HEK293 (cell line): ENCODE results near the gene FXYD3.
A peak's percentile ranks its signal among the peaks of the same experiment; 100 is the strongest.

Experiments
- CTCF ChIA-PET: fragments of 350-600 bp; formaldehyde crosslinking; extraction: SDS; loops from one replicate; lab custom pipeline; 2021; ENCODE audit warnings: antibody characterized with exemption; lab: Yijun Ruan, JAX
- POLR2A ChIA-PET: fragments of 300-600 bp; formaldehyde crosslinking; extraction: SDS; loops from one replicate; lab custom pipeline; 2020; ENCODE audit warnings: antibody characterized with exemption, inconsistent platforms; lab: Yijun Ruan, JAX
- H3K27ac ChIP-seq: fragments of 200-500 bp; sonication (Bioruptor generic); 2 replicates; pipeline ENCODE4 v1.5.1; 2014; ENCODE audit warnings: low read depth, low read length, control low read depth, inconsistent platforms; ENCODE audit errors: extremely low read depth
- H3K36me3 ChIP-seq, 2 experiments: fragments of 200-500 bp in 1 of 2; sonication (Bioruptor generic) in 1 of 2; 1 replicate in 1 of 2; 2 replicates in 1 of 2; pipeline ENCODE4 v1.5.1; 2014 to 2017; ENCODE audit warnings: inconsistent platforms in 2 of 2, low read length in 2 of 2; ENCODE audit not compliant: control insufficient read depth in 2 of 2, insufficient read depth in 1 of 2
- H3K4me1 ChIP-seq: fragments of 200-500 bp; sonication (Bioruptor generic); 2 replicates; pipeline ENCODE4 v1.5.1; 2014; ENCODE audit warnings: mild to moderate bottlenecking, low read length, inconsistent platforms; ENCODE audit not compliant: control insufficient read depth, insufficient read depth
- H3K4me3 ChIP-seq: 2 replicates; pipeline ENCODE4 v1.5.1; 2011; ENCODE audit warnings: low read depth, mild to moderate bottlenecking, control low read depth, low read length, moderate library complexity
- H3K9me3 ChIP-seq: fragments of 200-500 bp; sonication (Bioruptor generic); 2 replicates; pipeline ENCODE4 v1.5.1; 2014; ENCODE audit warnings: low read depth, low read length, inconsistent platforms; ENCODE audit not compliant: control insufficient read depth, insufficient read depth
- EGR2 ChIP-seq: fragments of 450-650 bp; formaldehyde crosslinking; IDR thresholded peaks from 2 replicates; pipeline ENCODE4 v1.5.1; 2016; ENCODE audit warnings: low read depth, missing biosample characterization, missing genetic modification characterization
- GLI2 ChIP-seq: fragments of 450-650 bp; formaldehyde crosslinking; IDR thresholded peaks from 2 replicates; pipeline ENCODE4; 2017; ENCODE audit warnings: missing biosample characterization, missing genetic modification characterization, low read depth, borderline replicate concordance
- GLI4 ChIP-seq: fragments of 450-650 bp; formaldehyde crosslinking; IDR thresholded peaks from 2 replicates; pipeline ENCODE4 v1.5.1; 2016; ENCODE audit warnings: missing biosample characterization, missing genetic modification characterization
- IKZF3 ChIP-seq: fragments of 450-650 bp; IDR thresholded peaks from 2 replicates; pipeline ENCODE4 v1.5.0; 2018; ENCODE audit warnings: missing biosample characterization, mild to moderate bottlenecking, missing genetic modification characterization, moderate library complexity
- KLF1 ChIP-seq: fragments of 450-650 bp; formaldehyde crosslinking; IDR thresholded peaks from 2 replicates; pipeline ENCODE4 v1.5.1; 2016; ENCODE audit warnings: missing biosample characterization, missing genetic modification characterization
- OVOL3 ChIP-seq: fragments of 450-650 bp; formaldehyde crosslinking; IDR thresholded peaks from 2 replicates; pipeline ENCODE4 v1.5.1; 2016; ENCODE audit warnings: missing biosample characterization, missing genetic modification characterization
- REST ChIP-seq: fragments of 450-650 bp; formaldehyde crosslinking; IDR thresholded peaks from 2 replicates; pipeline ENCODE4 v1.5.1; 2016; ENCODE audit warnings: missing biosample characterization, missing genetic modification characterization
- TCF7L2 ChIP-seq: IDR thresholded peaks from 2 replicates; pipeline ENCODE4 v1.6.1; 2011; ENCODE audit warnings: low read depth, mild to moderate bottlenecking, inconsistent platforms, low read length, moderate library complexity, borderline replicate concordance
- ZFHX2 ChIP-seq: fragments of 450-650 bp; formaldehyde crosslinking; conservative IDR thresholded peaks from 2 replicates; pipeline ENCODE4 v1.5.1; 2016; ENCODE audit warnings: missing biosample characterization, missing genetic modification characterization
- ZFP3 ChIP-seq: fragments of 450-650 bp; formaldehyde crosslinking; IDR thresholded peaks from 2 replicates; pipeline ENCODE4 v1.5.1; 2016; ENCODE audit warnings: low read depth, missing biosample characterization, missing genetic modification characterization
- ZIC2 ChIP-seq: fragments of 450-650 bp; formaldehyde crosslinking; IDR thresholded peaks from 2 replicates; pipeline ENCODE4 v1.5.1; 2016; ENCODE audit warnings: missing biosample characterization, missing genetic modification characterization
- ZNF121 ChIP-seq: fragments of 450-650 bp; formaldehyde crosslinking; IDR thresholded peaks from 2 replicates; pipeline ENCODE4 v1.5.1; 2016; ENCODE audit warnings: missing biosample characterization, missing genetic modification characterization
- ZNF18 ChIP-seq: fragments of 450-650 bp; formaldehyde crosslinking; IDR thresholded peaks from 2 replicates; pipeline ENCODE4 v1.5.1; 2016; ENCODE audit warnings: missing biosample characterization, missing genetic modification characterization
- ZNF274 ChIP-seq, 2 experiments: fragments of 200-500 bp in 1 of 2; fragments of 450-650 bp in 1 of 2; sonication (Bioruptor generic) in 1 of 2; formaldehyde crosslinking in 1 of 2; IDR thresholded peaks; 2 replicates each; pipeline versions ENCODE4 v1.5.1 to v1.6.1; 2014 to 2016; ENCODE audit warnings: borderline replicate concordance in 1 of 2, inconsistent platforms in 1 of 2, low read length in 1 of 2, missing biosample characterization in 1 of 2, missing genetic modification characterization in 1 of 2
- ZNF621 ChIP-seq: fragments of 450-650 bp; formaldehyde crosslinking; IDR thresholded peaks from 2 replicates; pipeline ENCODE4 v1.5.1; 2017; ENCODE audit warnings: missing biosample characterization, missing genetic modification characterization
- TF ChIP-seq, protein P1 (sequence below): fragments of 450-650 bp; IDR thresholded peaks from 2 replicates; pipeline ENCODE4 v1.5.1; 2018; ENCODE audit warnings: missing biosample characterization, missing genetic modification characterization

FXYD3 gene

DNA sequence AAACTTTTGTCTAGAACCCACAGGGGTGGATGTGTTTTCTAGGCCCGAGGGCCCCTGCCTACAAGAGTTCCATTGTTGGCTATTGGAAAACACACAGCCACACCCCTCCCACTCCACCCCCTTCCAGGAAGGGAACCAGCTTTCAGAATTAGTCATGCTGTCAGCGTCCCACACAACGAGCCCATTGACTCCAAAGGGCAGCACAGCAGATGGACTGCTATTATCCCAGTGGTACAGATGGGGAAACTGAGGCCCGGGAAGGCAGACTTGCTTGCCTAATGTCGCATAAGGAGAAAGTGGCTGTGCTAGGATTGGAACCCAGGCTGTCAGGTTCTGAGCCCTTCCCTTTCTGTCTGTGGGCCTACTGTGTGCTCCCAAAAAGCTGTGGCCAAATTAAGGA, 8.1 kb upstream of the FXYD3 start:
- TF ChIP-seq ZNF18 (tag by site-specific recombination): no peak
- TF ChIP-seq ZFP3 (tag by site-specific recombination): no peak
- TF ChIP-seq ZNF621 (tag by site-specific recombination): no peak
- TF ChIP-seq, protein P1, sequence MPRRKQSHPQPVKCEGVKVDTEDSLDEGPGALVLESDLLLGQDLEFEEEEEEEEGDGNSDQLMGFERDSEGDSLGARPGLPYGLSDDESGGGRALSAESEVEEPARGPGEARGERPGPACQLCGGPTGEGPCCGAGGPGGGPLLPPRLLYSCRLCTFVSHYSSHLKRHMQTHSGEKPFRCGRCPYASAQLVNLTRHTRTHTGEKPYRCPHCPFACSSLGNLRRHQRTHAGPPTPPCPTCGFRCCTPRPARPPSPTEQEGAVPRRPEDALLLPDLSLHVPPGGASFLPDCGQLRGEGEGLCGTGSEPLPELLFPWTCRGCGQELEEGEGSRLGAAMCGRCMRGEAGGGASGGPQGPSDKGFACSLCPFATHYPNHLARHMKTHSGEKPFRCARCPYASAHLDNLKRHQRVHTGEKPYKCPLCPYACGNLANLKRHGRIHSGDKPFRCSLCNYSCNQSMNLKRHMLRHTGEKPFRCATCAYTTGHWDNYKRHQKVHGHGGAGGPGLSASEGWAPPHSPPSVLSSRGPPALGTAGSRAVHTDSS (tag by site-specific recombination): no peak
- no peak for TF ChIP-seq REST (tag by site-specific recombination)
- TF ChIP-seq GLI2: no peak
- TF ChIP-seq ZFHX2 (tag by site-specific recombination): peak; percentile 92
- TF ChIP-seq IKZF3 (tag by site-specific recombination): no peak
- TF ChIP-seq KLF1: peak; percentile 75
- peak; percentile 97 for TF ChIP-seq EGR2 (tag by site-specific recombination)
- no peak for TF ChIP-seq OVOL3 (tag by site-specific recombination)
- TF ChIP-seq ZNF274 (IDR thresholded peaks at IDR 0.05; ENCODE audit: low read length): no peak
- no peak for TF ChIP-seq ZNF274 (tag by site-specific recombination; IDR thresholded peaks at IDR 0.05; ENCODE audit: borderline replicate concordance)
- no peak for TF ChIP-seq GLI4 (tag by site-specific recombination)
- TF ChIP-seq TCF7L2: no peak
- no peaks in the 10 kb centered on the region; a peak in 1 of 3 replicates for H3K36me3 ChIP-seq
- ChIA-PET CTCF (interaction anchor here (0.8 to 2.8 kb wide), 5 partner anchors 9 to 62 kb away, joined by 3 to 14 read pairs (median 3); no protein-coding TSS in a partner anchor), POLR2A (no interaction called here)
- H3K9me3 ChIP-seq: no peaks in the 10 kb centered on the region
- H3K27ac ChIP-seq: no peak overlapping the region
- no peaks in the 10 kb centered on the region for H3K4me1 ChIP-seq
- H3K4me3 ChIP-seq: no peak overlapping the region

GRCh38 chr19:35108730-35109129, 6.9 kb upstream of the FXYD3 start:
- Histone ChIP-seq H3K36me3 (no peaks in the 10 kb centered on the region; a peak in 1 of 3 replicates), H3K27ac (no peak overlapping the region), H3K4me3 (no peak overlapping the region), H3K9me3 (no peaks in the 10 kb centered on the region), H3K4me1 (no peaks in the 10 kb centered on the region)
- peak; percentile 63 for TF ChIP-seq ZIC2
- TF ChIP-seq ZNF121 (tag by site-specific recombination): no peak
- CTCF ChIA-PET: interaction anchor here (0.6 to 1.5 kb wide), 5 partner anchors 15 to 159 kb away, joined by 3 to 5 read pairs (median 3); no protein-coding TSS in a partner anchor
- POLR2A ChIA-PET: no interaction called here
